Psoas muscle (tissue), 8 donors: ENCODE measurements around the gene IL3. TPM values are rescaled to one million over a fixed set of nuclear protein-coding genes. Genes with fewer than 3 reads are reported as not detected.

Source experiments
- ATAC-seq, 4 donors: fragments of 200-7000 bp; cut with Tn5 transposase; one replicate each; pipeline ENCODE4 v1.9.1; 2020; ENCODE audit warnings: moderate library complexity in 3 of 4, mild to moderate bottlenecking in 2 of 4
- DNase-seq, 2 donors: peaks; one replicate each; pipeline ENCODE4 v3.0.0-alpha.2; 2020
- H3K27ac ChIP-seq: fragments of 200-600 bp; one replicate; pipeline ENCODE4 v1.8.0; 2022
- H3K27me3 ChIP-seq, 3 donors: fragments of 200-600 bp in 1 of 3; one replicate each; pipeline versions ENCODE4 v1.6.1 to v1.8.0; 2013 to 2022; ENCODE audit warnings: low read length in 2 of 3, mild to moderate bottlenecking in 2 of 3, moderate library complexity in 1 of 3; ENCODE audit not compliant: insufficient read depth in 3 of 3
- H3K36me3 ChIP-seq, 2 donors: fragments of 200-600 bp in 1 of 2; one replicate each; pipeline versions ENCODE4 v1.6.1 to v1.8.0; 2013 to 2022; ENCODE audit warnings: low read depth in 1 of 2, mild to moderate bottlenecking in 1 of 2, moderate library complexity in 1 of 2; ENCODE audit not compliant: insufficient read depth in 1 of 2
- H3K4me1 ChIP-seq: fragments of 200-600 bp; one replicate; pipeline ENCODE4 v1.8.0; 2022
- H3K4me3 ChIP-seq: fragments of 200-600 bp; one replicate; pipeline ENCODE4 v1.8.0; 2022; ENCODE audit warnings: mild to moderate bottlenecking
- H3K9me3 ChIP-seq: fragments of 200-600 bp; one replicate; pipeline ENCODE4 v1.8.0; 2022
- WGBS, 3 donors: extraction: QIAGEN DNeasy Blood & Tissue Kit; methylation state at CpG; one replicate each; pipeline versions ENCODE4 v1.1.6 to v1.1.7; 2013; 5-methylcytosine and 5-hydroxymethylcytosine counted together
- intact Hi-C, 2 donors: fragments of 100-400 bp; cut with DNase I; formaldehyde crosslinking; loops; one replicate each; pipeline versions ENCODE4 v1.11.0 to v1.14.2; 2022
- polyA plus RNA-seq, 3 donors: library from polyadenylated mRNA; stranded (reverse); fragments of 200-250 nt; gene quantifications; one replicate each; pipeline ENCODE4 v1.2.3, GENCODE V29; 2013
- total RNA-seq, 4 donors: library from RNA; stranded (reverse); fragmentation: NEBNext Ultra II Directional in 2 of 4; extraction: Animal tissue kit (Norgen Biotek cat#: 25700) in 2 of 4; gene quantifications; one replicate each; pipeline versions ENCODE4 v1.2.1 to v1.2.4, GENCODE V29; 2021 to 2023
- TF ChIP-seq, protein P1 (sequence below): fragments of 200-600 bp; IDR thresholded peaks from one replicate; pipeline ENCODE4 v1.8.0; 2022; ENCODE audit warnings: antibody characterized with exemption
- donor health status: healthy with polysubstance abuse.
- donor health status: DM: no; HTN: no; CAD: no; lungs with moderate emphysema.
- donor health status: Bipolar disorder and iron deficiency.
- donor health status: healthy.
- donor health status: DM: yes; HTN: yes; CAD: no.
- donor health status: DM: no; HTN: no; CAD: no.
- donor health status: DM: no; HTN: no; CAD: no.
- donor health status: DM: yes; HTN: yes; CAD: no.

Gene IL3
- total and polyA plus RNA-seq, 7 donors, result not detected

DNA sequence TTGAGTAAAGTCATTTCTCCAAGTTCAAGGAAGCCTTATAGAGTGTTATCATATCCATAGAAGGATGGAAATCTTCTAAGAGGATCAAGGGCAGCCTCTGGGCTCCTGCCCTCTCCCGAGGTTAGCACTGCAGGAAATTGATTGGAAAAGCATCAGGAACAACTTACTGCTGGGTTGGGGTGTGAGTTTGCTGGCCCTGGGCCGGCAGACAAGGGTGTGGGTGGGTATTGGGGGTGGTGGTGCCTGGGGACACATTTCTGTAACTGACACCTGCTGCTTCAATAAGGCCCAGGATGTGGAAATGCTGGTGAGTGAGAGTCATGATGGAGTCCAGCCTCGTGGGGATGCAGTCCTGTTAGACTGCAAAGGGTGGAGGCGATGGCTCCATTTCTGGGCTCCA, 18.6 kb downstream of the IL3 start:
- no peak overlapping the region for H3K4me3 ChIP-seq
- 61 to 72% (median 62%) methylated on average over 4 of the region's 4 CpGs for WGBS, 3 donors

DNA sequence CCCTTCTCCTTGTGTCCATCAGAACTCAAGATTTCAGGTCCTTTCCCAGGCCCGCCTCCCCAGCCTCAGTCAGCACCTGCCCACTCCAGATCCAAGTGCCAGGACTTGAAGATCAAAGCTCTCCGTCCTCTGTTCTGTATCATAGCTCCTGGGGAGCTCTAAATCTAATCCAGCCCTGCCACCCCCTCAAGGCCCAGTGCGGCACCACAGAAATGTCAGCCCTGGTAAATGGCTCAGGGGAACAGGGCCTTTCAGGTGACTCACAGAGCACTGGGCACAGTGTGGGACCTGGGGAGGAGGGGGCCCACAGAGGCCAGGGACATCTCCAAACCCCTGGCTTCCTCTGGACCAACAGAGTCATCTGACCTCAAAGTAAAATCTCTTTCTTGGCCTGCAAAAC, 19.2 kb downstream of the IL3 start:
- Histone ChIP-seq H3K36me3 (no peaks in the 10 kb centered on the region), H3K4me1 (no peaks in the 10 kb centered on the region), H3K27me3 (no peaks in the 10 kb centered on the region), H3K4me3 (no peak overlapping the region), H3K27ac (no peak overlapping the region), H3K9me3 (no peaks in the 10 kb centered on the region)
- intact Hi-C loops, result no loop called here
- ATAC-seq (no peak), DNase-seq (peak in 1 of 2 donors; percentile 22)
- TF ChIP-seq, protein P1, sequence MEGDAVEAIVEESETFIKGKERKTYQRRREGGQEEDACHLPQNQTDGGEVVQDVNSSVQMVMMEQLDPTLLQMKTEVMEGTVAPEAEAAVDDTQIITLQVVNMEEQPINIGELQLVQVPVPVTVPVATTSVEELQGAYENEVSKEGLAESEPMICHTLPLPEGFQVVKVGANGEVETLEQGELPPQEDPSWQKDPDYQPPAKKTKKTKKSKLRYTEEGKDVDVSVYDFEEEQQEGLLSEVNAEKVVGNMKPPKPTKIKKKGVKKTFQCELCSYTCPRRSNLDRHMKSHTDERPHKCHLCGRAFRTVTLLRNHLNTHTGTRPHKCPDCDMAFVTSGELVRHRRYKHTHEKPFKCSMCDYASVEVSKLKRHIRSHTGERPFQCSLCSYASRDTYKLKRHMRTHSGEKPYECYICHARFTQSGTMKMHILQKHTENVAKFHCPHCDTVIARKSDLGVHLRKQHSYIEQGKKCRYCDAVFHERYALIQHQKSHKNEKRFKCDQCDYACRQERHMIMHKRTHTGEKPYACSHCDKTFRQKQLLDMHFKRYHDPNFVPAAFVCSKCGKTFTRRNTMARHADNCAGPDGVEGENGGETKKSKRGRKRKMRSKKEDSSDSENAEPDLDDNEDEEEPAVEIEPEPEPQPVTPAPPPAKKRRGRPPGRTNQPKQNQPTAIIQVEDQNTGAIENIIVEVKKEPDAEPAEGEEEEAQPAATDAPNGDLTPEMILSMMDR, result no peak
- 65 to 96% (median 75%) methylated on average over 3 of the region's 3 CpGs for WGBS, 3 donors

More for the DNA sequence above, 18.6 kb downstream of the IL3 start:
- H3K27ac ChIP-seq, result no peak overlapping the region
- no peaks in the 10 kb centered on the region for H3K9me3 ChIP-seq
- no peaks in the 10 kb centered on the region for H3K4me1 ChIP-seq
- intact Hi-C loops, result no loop called here
- no peaks in the 10 kb centered on the region for H3K27me3 ChIP-seq
- DNase-seq (peak in 1 of 2 donors; percentile 23), ATAC-seq (no peak)
- H3K36me3 ChIP-seq, result no peaks in the 10 kb centered on the region
- TF ChIP-seq, protein P1, result no peak

DNA sequence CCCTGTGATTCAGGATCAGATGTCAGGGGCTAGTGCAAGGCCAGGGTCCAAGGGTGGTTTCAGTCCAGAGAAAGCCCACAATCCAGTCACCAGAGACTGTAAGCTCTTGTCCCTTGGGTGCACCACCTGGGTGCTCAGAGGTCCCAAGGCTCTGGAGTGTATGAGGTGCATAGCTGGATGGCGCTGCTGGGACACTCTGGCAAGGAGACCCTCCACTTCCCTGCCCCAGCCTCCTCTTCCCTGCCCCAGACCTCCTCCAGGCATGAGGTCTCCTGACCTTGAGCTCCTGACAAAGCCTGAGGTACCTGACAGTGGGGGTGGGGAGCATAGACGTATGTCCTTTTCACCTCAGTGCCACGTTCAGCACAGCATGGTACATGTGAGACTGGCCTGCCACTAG, 20.1 kb downstream of the IL3 start:
- Histone ChIP-seq H3K27ac (no peak overlapping the region), H3K27me3 (no peaks in the 10 kb centered on the region), H3K36me3 (no peaks in the 10 kb centered on the region), H3K4me1 (no peaks in the 10 kb centered on the region), H3K9me3 (no peaks in the 10 kb centered on the region), H3K4me3 (no peak overlapping the region)
- DNase-seq (no peak), ATAC-seq (no peak)
- intact Hi-C loops, result no loop called here
- TF ChIP-seq, protein P1, result no peak
- WGBS, 3 donors, result 83 to 90% (median 87%) methylated on average over 3 of the region's 3 CpGs

DNA sequence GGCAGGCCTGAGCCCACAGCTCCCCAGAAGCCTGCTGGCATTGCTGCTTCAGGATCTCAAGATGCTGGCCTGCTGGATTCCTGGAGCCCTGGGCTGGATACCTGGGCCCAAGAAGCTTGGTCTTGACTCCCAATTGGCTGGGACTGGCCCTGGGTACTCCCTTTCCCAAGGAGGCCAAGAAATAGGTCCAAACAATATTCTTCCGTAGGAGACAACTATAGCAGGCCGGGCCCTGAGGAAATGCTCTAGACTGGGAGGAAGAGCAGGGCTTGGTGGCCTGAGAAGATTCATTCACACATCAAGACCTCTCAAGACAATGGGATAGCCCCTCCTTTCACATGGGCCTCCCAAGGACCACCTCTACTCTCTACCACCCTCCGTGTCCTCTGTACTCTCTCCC, 21.0 kb downstream of the IL3 start:
- H3K27me3 ChIP-seq, result no peaks in the 10 kb centered on the region
- ATAC-seq, result no peak
- WGBS, 3 donors, result 89 to 98% (median 93%) methylated on average over 3 of the region's 3 CpGs

More for the DNA sequence above, 21.0 kb downstream of the IL3 start:
- no peaks in the 10 kb centered on the region for H3K36me3 ChIP-seq
- intact Hi-C loops, result no loop called here
- H3K4me1 ChIP-seq, result no peaks in the 10 kb centered on the region
- H3K4me3 ChIP-seq, result no peak overlapping the region
- TF ChIP-seq, protein P1, result no peak
- H3K9me3 ChIP-seq, result no peaks in the 10 kb centered on the region
- H3K27ac ChIP-seq, result no peak overlapping the region
- DNase-seq, result no peak
